Posterior cingulate gyrus (tissue), 11 donors: Measurements from ENCODE around the gene ENDOU.

Experiments
- DNase-seq, 10 donors: peaks; one replicate each; pipeline versions ENCODE4 v3.0.0 to v3.0.0-alpha.2; 2020 to 2021; ENCODE audit warnings: mixed read lengths in 3 of 10
- intact Hi-C: fragments of 100-400 bp; cut with DNase I; formaldehyde crosslinking; loops from one replicate; pipeline ENCODE4 v1.15.1; 2023

The ENDOU gene, protein sequence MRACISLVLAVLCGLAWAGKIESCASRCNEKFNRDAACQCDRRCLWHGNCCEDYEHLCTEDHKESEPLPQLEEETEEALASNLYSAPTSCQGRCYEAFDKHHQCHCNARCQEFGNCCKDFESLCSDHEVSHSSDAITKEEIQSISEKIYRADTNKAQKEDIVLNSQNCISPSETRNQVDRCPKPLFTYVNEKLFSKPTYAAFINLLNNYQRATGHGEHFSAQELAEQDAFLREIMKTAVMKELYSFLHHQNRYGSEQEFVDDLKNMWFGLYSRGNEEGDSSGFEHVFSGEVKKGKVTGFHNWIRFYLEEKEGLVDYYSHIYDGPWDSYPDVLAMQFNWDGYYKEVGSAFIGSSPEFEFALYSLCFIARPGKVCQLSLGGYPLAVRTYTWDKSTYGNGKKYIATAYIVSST

DNA sequence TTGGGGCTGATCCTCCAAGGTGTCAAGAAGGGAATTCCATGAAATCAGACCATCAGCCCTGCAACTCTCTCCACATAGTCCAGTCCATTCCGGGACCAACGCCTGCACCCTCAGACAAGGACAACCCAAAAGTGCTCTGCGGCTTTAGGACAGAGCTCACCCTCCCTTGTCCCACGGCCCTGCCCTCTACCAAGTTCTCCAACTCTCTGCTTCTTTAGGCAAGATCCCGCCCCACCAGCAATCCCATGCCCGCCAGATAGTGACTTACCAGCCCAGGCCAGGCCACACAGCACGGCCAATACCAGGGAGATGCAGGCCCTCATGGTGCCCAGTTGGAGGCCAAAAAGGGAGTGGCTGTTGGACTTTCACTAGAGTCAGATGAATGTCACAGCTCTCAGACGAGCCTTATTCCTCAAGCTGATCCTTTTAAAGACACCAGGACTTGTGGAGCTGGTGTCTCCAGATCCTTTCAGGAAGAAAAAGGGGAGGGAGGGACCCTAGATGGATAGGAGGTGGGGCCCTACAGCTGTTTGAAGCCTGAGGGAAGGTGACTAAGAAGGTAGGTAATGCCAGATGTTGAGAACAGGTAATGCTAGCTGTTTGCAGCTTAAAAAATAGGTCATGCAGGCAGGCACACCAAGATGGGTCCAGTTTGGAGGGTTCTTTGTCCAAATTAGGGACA is at the start of gene ENDOU:
Gene ENDOU, minus strand, starts transcription at position 400 of the 682 bp plus-strand sequence. Its CDS starts 77 bp downstream, at position 323.
- intact Hi-C loops: no loop called here
- no peak for DNase-seq

DNA sequence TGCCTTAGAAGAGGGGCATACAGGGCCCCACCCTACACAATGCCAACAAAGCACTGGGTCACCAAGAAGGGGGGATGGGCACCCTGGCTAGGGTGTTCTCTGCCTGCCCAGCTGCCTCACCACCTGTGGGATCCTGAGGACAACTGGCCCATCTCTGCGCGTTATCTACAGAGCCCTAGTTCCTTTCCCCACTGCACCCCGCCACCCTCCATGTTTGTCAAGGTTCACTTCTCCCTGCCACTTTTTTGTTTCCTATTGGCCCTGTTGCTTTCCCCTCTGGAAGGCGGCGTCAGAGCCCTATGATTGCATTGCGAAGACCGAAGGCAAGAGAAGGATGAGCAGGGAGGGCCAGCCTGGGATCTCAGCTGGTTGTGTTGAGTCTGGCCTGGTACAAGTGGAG is 49.4 kb upstream of the ENDOU start:
- DNase-seq: peak in 4 of 10 donors; percentile 11 to 69 (median 54)
- intact Hi-C loops: no loop called here

DNA sequence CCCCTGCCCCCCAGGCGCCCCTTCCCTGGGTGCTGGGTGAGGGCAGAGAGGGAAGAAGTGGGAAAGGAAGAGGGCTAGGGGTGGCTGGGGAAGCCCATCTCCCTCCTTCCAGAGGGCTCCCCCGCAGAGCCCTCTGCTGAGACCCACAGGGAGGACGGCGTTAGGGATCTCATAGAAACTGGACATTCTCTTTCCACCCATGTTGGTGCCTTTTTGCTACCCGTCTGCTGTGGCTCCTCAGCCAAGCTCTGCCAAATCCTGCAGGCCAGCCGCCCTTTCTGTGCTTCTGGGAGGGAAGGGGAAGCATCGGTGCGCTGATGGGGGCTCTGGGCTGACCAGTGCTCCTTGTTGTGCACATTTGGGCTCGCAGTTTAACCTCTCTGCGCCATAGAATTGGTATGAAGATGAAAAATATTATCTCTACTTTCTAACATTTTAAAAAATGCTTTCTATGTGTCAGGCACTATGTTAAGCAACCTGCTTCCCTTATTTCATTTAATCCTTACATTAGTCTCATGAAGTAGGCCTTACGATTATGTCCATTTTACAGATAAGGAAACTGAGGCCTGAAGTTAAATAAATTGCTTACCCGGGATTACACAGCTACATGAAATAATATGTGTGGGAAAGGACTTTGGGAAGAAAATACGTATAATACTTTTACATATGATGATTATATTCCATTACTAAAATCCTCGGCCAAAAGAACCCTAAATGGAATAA is 48.7 kb upstream of the ENDOU start:
- intact Hi-C loops: no loop called here
- DNase-seq: peak in 3 of 10 donors; percentile 5 to 72 (median 71)

DNA sequence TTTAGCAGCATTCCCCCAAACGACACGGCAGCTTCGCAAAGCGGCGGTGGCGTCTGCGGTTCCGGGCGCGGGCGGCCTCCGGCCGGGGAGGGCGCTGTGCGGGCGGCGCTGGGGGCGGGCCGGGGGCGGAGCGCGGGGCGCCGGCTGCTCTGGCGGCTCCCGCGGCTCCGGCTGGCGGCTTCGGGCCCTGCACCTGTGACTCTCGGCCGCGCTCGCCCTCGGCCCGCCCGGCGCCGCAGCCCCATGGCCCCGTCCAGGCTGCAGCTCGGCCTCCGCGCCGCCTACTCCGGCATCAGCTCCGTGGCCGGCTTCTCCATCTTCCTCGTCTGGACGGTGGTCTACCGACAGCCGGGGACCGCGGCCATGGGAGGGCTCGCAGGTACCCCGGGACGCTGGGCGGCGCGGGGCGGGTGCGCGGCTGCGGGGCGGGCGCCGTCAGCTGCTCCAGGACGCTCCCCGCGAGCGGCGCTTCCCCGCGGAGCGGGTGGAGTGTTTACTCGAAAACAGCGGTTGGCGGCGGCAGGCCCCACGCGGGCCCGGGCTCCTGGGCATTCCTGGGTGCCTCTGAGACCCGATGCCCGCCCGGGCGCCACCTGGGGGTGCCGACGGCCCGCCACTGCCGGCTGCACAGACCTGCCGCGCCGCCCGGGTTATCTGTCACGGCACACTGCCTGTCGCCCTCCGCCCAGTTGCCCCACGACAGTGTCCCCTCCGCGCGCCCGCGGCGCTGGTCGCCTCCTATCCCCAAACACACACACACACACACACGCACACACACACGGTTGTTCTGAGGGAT is 48.0 kb upstream of the ENDOU start, which contains the start of gene SLC48A1:
Gene SLC48A1, plus strand, starts transcription at position 177 of the 796 bp plus-strand sequence. Its CDS starts 67 bp downstream, at position 244.
- DNase-seq: peak; percentile 61 to 96 (median 74)
- intact Hi-C loops: no loop called here

DNA sequence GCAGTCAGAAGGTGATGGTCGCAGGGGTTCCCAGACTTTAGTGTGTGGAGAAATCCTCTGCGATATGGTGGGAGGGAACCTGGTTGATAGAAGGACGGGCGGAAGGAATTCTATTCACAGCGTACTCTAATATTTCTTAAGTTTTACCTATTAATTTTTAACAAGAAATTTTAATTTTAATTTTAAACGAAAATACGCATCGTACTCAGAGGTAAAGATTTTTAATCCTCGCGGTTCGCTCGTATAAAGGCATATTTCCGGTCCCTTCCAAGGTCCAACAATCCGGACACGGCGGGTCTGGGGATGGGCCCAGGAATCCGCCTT is 47.4 kb upstream of the ENDOU start:
- no peak for DNase-seq
- intact Hi-C loops: no loop called here

DNA sequence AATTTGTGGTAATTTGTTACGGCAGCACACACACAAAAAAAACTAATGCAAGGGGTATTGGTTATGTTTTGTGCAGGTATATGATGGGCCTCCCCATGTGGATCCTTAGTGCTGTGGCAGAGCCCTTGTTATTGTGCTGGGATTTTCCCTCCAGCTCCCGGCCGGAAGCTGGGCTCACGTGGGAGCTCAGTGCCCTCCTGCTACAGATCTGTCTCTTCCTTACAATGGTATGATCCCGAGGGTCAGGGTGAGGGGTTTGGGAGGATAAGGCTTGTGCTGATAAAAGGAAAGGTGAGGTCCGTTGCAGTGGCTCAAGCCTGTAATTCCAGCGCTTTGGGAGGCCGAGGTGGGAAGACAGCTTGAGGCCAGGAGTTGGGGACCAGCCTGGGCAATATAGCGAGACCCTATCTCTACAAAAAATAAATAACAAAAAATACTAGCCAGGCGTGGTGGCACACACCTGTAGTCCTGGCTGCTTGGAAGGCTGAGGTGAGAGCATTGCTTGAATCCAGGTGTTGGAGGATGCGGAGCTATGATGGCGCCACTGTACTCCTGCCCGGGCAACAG is 46.9 kb upstream of the ENDOU start:
- peak in 4 of 10 donors; percentile 7 to 64 (median 50) for DNase-seq
- intact Hi-C loops: no loop called here

DNA sequence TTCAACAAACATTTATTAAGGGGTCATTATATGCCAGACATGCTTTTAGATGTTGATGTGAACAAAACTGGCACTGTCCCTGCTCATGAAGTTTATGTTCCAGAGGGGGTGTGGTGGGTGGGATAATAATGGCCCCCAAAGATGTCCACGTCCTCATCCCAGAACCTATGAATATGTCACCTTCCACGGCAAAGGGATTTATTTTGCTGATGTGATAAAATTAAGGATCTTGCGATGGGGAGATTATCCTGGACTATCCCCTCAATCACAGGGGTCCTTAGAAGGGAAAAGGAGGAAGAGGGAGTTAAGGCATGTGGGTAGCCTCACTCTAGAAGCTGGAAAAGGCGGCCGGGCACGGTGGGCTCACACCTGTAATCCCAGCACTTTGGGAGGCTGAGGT is 46.0 kb upstream of the ENDOU start:
- DNase-seq: peak in 3 of 10 donors; percentile 0 to 53 (median 20)
- intact Hi-C loops: no loop called here

DNA sequence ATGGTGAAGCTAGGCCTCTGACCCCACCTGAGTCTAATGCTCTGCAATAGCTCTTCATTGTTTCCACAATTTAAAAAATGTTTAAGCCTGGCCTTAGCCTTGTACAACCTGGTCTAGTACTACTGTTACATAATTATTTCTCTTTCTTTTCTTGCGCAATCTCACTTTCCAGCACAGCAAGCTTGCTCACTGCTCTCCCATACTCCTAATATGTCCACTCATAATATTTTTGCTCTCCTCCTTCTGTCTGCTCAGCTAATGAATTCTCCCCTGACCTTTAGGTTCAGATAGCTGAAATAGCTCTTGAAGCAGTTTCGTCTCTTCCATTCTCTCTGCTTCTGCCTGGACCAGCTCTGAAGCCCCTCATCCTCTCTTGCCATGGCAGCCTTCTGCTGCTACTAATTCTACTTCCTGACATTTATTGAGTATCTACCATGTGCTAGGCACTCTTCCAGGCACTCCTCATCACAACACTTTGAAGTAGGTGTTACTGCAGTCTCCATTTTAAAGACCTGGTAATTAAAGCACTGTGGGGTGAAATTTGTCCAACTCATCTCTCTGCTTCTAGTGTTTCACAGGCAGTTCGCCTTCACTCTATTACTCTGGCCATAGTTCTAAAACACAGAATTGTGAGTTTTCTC is 44.9 kb upstream of the ENDOU start:
- intact Hi-C loops: no loop called here
- no peak for DNase-seq

DNA sequence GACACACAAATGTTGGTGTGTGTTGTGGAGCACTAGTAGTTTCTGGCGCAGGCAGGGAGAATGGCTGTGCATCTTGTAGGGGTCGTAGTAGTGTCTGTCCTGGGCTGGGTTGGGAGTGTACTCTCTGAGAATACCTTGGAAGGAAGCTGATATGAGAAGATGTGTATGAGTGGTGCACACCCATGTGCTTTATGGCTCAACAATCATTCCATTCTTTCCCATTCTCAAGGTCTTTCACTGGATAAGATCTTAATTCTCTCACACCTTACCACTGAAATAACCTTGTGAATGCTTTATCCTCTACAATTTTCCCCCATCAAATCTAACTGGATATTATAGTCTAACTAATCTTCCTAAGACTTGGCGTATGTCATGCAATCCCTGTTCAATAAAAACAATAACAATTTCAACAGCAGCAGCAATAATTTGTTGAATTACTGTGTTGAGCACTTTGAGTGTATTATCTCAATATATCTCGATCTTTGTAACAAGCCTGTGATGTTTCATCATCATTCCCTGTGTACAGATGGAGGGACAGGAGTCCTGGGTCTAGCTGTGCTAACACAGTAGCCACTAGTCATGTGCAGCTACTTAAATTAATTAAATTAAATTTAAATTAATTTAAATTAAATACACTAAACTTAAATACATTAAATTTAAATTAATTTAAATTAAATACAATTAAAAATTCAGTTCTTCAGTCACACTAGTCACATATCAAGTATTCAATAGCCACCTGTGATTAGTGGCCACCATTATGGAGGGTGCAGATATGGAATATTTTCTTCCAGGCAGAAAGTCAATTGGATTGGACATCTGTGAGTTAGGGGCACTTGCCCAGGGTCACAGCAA is 44.2 kb upstream of the ENDOU start:
- peak in 1 of 10 donors; percentile 15 for DNase-seq
- intact Hi-C loops: no loop called here

DNA sequence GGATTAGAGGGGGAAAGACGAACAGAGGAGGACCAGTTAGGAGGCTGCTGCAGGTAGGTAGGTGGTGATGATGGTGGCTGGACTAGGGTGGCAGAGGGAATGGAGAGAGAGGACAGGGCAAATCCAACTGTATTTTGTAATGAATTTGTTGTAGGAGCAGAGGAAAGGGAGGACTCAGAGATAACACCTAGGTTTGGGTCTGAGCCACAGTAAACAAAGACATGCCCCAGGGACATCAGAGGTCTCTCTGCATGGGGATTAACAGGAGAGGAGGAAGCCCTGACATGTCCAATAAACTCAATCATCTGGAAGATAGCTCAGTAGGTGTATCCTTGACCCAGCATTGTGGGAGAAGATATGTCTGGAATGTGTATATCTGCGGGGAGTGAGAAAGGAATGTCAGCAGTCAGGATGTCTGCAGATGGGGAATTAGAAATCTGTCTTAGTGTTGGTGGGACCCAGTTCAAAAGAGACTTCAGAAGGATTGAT is 43.1 kb upstream of the ENDOU start:
- intact Hi-C loops: no loop called here
- DNase-seq: no peak

DNA sequence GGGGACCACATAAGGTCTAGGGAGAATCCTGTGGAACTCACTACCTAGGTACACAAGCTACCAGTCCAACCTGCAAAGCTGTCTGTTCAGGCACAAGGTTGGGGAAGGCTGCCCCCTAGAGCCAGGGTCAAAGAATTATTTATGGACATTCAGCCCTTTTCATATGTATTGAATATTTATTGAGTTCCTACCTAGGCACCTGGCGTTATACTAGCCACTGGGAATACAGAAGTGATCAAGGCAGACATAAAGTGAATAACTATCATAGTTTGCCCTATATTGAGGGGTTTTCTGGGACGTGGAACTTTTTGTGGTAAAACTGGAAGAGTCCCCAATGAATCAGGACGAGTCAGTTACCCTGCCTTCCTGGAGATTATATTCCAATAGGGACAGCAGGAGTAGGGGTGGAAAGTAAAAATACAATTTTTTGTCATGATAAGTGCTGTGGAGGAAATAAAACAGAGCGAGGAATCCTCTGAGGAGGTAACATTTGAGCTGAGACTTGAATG is 42.0 kb upstream of the ENDOU start:
- peak in 8 of 10 donors; percentile 27 to 81 (median 61) for DNase-seq
- intact Hi-C loops: no loop called here

DNA sequence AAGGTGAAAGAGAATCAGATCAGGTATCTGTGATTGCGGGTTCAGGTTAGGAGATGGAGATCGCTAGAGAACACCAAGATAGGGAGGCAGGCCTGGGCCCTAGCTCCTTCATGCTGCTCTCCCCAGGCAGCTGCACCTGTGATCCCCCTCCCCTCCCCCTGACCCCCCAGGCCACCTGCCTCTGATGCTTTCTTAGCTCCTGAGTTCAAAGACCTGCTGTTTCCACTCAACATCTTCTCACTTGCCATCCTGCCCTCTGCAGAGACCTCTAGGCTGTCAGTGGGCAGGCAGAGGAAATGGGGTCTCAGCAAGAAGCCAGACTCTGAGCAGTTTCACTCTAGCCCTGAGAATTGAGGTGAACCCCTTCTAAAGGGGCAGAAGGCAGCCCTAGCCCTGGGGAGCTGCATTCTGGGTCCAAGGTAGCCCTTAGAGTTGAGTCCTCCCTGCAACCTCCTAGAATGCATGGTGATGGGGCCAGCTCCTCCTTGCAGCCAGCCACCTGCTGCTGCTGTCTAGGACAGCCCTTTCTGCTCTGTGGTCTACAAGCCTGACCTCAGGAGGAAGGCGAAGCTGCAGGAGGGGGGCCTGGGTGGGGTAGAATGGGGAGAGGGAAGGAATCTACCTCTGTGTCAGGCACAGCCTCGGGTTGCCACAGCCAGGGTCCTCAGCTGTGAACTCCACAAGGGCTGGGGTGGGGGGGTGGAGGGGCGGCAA is 41.4 kb upstream of the ENDOU start:
- peak in 1 of 10 donors; percentile 26 for DNase-seq
- intact Hi-C loops: no loop called here

DNA sequence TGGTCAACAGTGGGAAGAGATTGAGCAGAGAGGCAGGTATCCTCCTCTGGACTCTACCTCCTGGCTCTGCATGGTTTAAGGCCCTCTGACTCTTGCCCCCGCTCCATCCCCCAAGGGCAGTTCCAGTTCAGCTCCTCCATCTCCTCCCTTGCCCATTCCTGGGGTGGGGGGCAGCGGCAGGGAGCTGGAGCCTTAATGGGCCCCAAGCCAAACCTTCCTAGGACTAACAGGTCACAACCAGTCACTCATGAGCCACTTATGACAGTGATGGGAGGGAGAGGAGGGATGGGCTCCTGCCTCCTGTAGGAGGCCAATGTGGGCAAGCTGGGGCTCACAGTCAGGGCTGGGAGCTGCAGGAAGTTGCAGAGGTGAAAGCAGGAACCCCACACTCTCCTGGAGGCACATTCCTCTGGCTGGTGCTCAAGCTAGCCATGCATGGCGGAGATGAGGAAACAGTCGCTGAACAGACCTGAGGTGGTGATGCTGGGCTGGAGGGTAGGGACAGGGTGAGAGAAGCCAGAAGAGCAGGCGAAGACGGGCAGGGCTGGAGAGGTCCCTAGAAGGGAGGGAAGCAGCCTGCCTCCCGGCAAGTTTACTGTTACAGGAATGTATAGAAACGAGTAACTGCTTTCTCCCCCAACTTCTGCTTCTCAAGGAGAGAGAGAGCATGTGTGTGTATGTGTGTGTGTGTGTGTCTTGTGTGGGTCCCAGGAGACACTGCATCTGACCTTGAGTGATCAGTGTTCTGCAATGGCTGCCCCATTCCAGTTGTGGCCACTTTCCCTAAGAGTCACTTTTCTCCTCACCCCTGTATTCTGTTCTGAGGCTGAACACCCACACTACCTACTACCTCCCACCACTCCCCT is 38.4 kb upstream of the ENDOU start:
- intact Hi-C loops: no loop called here

DNA sequence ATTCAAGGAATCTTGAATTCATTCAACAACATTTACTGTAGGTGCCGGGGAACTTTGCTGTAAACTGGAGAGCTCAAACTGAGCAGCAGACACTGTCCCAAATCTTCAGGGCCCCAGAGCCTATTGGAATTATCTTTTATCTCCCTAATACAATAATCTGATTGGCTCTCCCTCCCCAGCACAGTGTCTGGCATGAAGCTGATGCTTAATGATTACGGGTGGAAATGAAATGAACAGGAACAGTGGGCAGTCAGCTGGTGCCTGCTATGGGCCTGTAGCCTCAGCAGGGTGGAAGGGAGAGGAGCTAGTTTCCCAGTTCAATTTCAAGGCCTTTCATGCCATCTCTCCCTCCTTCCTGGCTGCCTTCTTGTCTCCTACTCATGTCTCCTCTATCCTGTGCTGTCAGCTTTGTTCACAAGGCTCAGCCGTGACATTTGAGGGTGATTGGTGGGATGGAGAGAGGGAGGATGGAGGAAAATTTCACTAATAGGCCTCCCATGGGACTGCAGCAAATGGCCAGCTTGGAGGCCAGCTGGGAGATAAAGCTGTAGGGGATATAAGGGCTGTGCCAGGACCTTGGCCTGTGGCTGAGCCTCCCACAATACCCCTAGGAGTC is 37.7 kb upstream of the ENDOU start:
- intact Hi-C loops: no loop called here

More for the DNA sequence above, 38.4 kb upstream of the ENDOU start:
- peak in 3 of 10 donors; percentile 7 to 42 (median 23) for DNase-seq

DNA sequence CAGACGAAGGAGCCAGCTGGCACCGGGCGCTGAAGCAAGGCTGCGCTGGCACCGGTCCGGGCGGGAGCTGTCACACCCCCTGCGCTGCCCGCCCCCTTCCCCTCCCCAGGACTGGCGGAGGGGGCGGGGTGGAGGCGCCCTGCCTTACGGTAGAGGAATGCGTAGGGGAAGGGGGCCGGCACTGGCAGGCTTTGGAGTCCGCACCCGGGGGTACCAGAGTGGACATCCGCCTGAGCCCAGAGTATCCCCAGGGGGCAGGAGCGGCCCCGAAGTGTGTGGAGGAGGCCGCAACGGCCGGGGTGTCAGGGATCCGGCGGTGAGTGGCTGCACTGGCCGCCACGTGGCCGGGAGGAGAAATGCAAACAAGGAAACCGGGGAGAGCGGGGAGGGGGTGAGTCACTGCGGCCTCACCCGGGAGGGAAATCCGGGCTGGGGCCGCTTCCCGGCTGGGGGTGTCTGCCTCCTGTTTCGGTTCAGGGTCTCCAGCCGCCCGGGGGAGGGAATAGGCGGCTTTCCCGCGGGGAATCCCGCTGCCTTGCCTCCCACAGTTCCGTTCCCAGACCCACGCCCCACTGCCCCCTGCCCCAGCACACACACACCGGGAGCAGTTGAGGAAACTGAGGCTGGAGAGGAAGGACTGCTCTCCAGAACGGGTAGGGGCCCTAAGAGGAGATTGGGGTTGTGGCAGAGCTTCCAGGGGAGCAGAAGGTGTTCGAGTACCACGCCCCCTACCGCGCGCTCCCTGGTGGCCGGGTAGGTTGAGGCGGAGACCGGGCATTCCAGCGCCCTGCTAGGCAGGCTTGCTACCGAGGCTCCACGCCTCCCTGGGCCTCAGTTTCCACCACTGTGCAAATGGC is 33.8 kb upstream of the ENDOU start, which contains the start of gene RAPGEF3:
Gene RAPGEF3, minus strand, starts transcription at position 47 of the 857 bp plus-strand sequence. CDS start 324 bp downstream, outside the sequence.
- intact Hi-C loops: loop anchor here (2.0 kb wide), 1 partner anchor 42 kb away; no protein-coding TSS in a partner anchor
- DNase-seq: peak; percentile 78 to 98 (median 85)

More for the DNA sequence above, 37.7 kb upstream of the ENDOU start:
- peak in 1 of 10 donors; percentile 9 for DNase-seq
